HEK293 (cell line): ENCODE measurements around the gene DLG2.

ENCODE experiments used
- CTCF ChIA-PET: fragments of 350-600 bp; formaldehyde crosslinking; extraction: SDS; loops from one replicate; lab custom pipeline; 2021; ENCODE audit warnings: antibody characterized with exemption; lab: Yijun Ruan, JAX
- POLR2A ChIA-PET: fragments of 300-600 bp; formaldehyde crosslinking; extraction: SDS; loops from one replicate; lab custom pipeline; 2020; ENCODE audit warnings: antibody characterized with exemption, inconsistent platforms; lab: Yijun Ruan, JAX
- H3K27ac ChIP-seq: fragments of 200-500 bp; sonication (Bioruptor generic); 2 replicates; pipeline ENCODE4 v1.5.1; 2014; ENCODE audit warnings: low read depth, low read length, control low read depth, inconsistent platforms; ENCODE audit errors: extremely low read depth
- H3K36me3 ChIP-seq, 2 experiments: fragments of 200-500 bp in 1 of 2; sonication (Bioruptor generic) in 1 of 2; 1 replicate in 1 of 2; 2 replicates in 1 of 2; pipeline ENCODE4 v1.5.1; 2014 to 2017; ENCODE audit warnings: inconsistent platforms in 2 of 2, low read length in 2 of 2; ENCODE audit not compliant: control insufficient read depth in 2 of 2, insufficient read depth in 1 of 2
- H3K4me1 ChIP-seq: fragments of 200-500 bp; sonication (Bioruptor generic); 2 replicates; pipeline ENCODE4 v1.5.1; 2014; ENCODE audit warnings: mild to moderate bottlenecking, low read length, inconsistent platforms; ENCODE audit not compliant: control insufficient read depth, insufficient read depth
- H3K4me3 ChIP-seq: 2 replicates; pipeline ENCODE4 v1.5.1; 2011; ENCODE audit warnings: low read depth, mild to moderate bottlenecking, control low read depth, low read length, moderate library complexity
- H3K9me3 ChIP-seq: fragments of 200-500 bp; sonication (Bioruptor generic); 2 replicates; pipeline ENCODE4 v1.5.1; 2014; ENCODE audit warnings: low read depth, low read length, inconsistent platforms; ENCODE audit not compliant: control insufficient read depth, insufficient read depth
- BCL11A ChIP-seq: fragments of 450-650 bp; formaldehyde crosslinking; IDR thresholded peaks from 2 replicates; pipeline ENCODE4 v1.5.1; 2016; ENCODE audit warnings: low read depth, missing biosample characterization, missing genetic modification characterization
- BCL11B ChIP-seq: fragments of 450-650 bp; formaldehyde crosslinking; IDR thresholded peaks from 2 replicates; pipeline ENCODE4 v1.5.1; 2016; ENCODE audit warnings: low read depth, missing biosample characterization, missing genetic modification characterization
- HOXC10 ChIP-seq: sonication (generic); formaldehyde crosslinking; IDR thresholded peaks from 2 replicates; pipeline ENCODE4 v1.8.1; 2023; ENCODE audit warnings: mild to moderate bottlenecking, missing genetic modification reagents
- IKZF3 ChIP-seq: fragments of 450-650 bp; IDR thresholded peaks from 2 replicates; pipeline ENCODE4 v1.5.0; 2018; ENCODE audit warnings: missing biosample characterization, mild to moderate bottlenecking, missing genetic modification characterization, moderate library complexity
- KLF10 ChIP-seq: fragments of 450-650 bp; IDR thresholded peaks from 2 replicates; pipeline ENCODE4 v1.5.1; 2018; ENCODE audit warnings: missing biosample characterization, mild to moderate bottlenecking, missing genetic modification characterization
- TCF7L2 ChIP-seq: IDR thresholded peaks from 2 replicates; pipeline ENCODE4 v1.6.1; 2011; ENCODE audit warnings: low read depth, mild to moderate bottlenecking, inconsistent platforms, low read length, moderate library complexity, borderline replicate concordance
- ZFP37 ChIP-seq: fragments of 450-650 bp; formaldehyde crosslinking; IDR thresholded peaks from 2 replicates; pipeline ENCODE4 v1.5.1; 2016; ENCODE audit warnings: missing biosample characterization, missing genetic modification characterization
- ZNF121 ChIP-seq: fragments of 450-650 bp; formaldehyde crosslinking; IDR thresholded peaks from 2 replicates; pipeline ENCODE4 v1.5.1; 2016; ENCODE audit warnings: missing biosample characterization, missing genetic modification characterization
- ZNF157 ChIP-seq: fragments of 450-650 bp; formaldehyde crosslinking; IDR thresholded peaks from 2 replicates; pipeline ENCODE4 v1.5.1; 2016; ENCODE audit warnings: missing biosample characterization, missing genetic modification characterization
- ZNF510 ChIP-seq: fragments of 450-650 bp; formaldehyde crosslinking; IDR thresholded peaks from 2 replicates; pipeline ENCODE4 v1.5.1; 2018; ENCODE audit warnings: mild to moderate bottlenecking, missing genetic modification characterization, missing biosample characterization; ENCODE audit not compliant: insufficient replicate concordance
- ZNF544 ChIP-seq: fragments of 450-650 bp; formaldehyde crosslinking; IDR thresholded peaks from 2 replicates; pipeline ENCODE4 v1.5.0; 2017; ENCODE audit warnings: missing biosample characterization, missing genetic modification characterization
- ZNF555 ChIP-seq: fragments of 450-650 bp; formaldehyde crosslinking; conservative IDR thresholded peaks from 2 replicates; pipeline ENCODE4 v1.5.1; 2017; ENCODE audit warnings: missing biosample characterization, mild to moderate bottlenecking, missing genetic modification characterization, inconsistent platforms
- ZNF677 ChIP-seq: fragments of 450-650 bp; IDR thresholded peaks from 2 replicates; pipeline ENCODE4 v1.5.0; 2018; ENCODE audit warnings: missing biosample characterization, mild to moderate bottlenecking, missing genetic modification characterization, moderate library complexity
- ZNF747 ChIP-seq: fragments of 450-650 bp; formaldehyde crosslinking; IDR thresholded peaks from 2 replicates; pipeline ENCODE4 v1.5.1; 2016; ENCODE audit warnings: missing biosample characterization, missing genetic modification characterization
- ZNF791 ChIP-seq: fragments of 450-650 bp; formaldehyde crosslinking; IDR thresholded peaks from 2 replicates; pipeline ENCODE4 v1.5.1; 2016; ENCODE audit warnings: missing biosample characterization, missing genetic modification characterization
- ZNF843 ChIP-seq: fragments of 450-650 bp; formaldehyde crosslinking; IDR thresholded peaks from 2 replicates; pipeline ENCODE4 v1.5.1; 2016; ENCODE audit warnings: missing biosample characterization, missing genetic modification characterization
- ZXDB ChIP-seq: fragments of 450-650 bp; formaldehyde crosslinking; IDR thresholded peaks from 2 replicates; pipeline ENCODE4 v1.5.1; 2016; ENCODE audit warnings: missing biosample characterization, missing genetic modification characterization
- TF ChIP-seq, protein P1 (sequence below): fragments of 450-650 bp; formaldehyde crosslinking; IDR thresholded peaks from 2 replicates; pipeline ENCODE4 v1.5.1; 2016; ENCODE audit warnings: missing biosample characterization, missing genetic modification characterization
- TF ChIP-seq, protein P2 (sequence below): fragments of 450-650 bp; formaldehyde crosslinking; IDR thresholded peaks from 2 replicates; pipeline ENCODE4 v1.5.1; 2017; ENCODE audit warnings: missing biosample characterization, missing genetic modification characterization
- TF ChIP-seq, protein P3 (sequence below): fragments of 450-650 bp; formaldehyde crosslinking; IDR thresholded peaks from 2 replicates; pipeline ENCODE4 v1.5.1; 2017; ENCODE audit warnings: missing biosample characterization, missing genetic modification characterization
- TF ChIP-seq, protein P4 (sequence below): fragments of 450-650 bp; formaldehyde crosslinking; IDR thresholded peaks from 2 replicates; pipeline ENCODE4 v1.5.0; 2017; ENCODE audit warnings: missing biosample characterization, missing genetic modification characterization, borderline replicate concordance
- TF ChIP-seq, protein P5 (sequence below): fragments of 450-650 bp; formaldehyde crosslinking; IDR thresholded peaks from 2 replicates; pipeline ENCODE4 v1.5.1; 2017; ENCODE audit warnings: missing biosample characterization, missing genetic modification characterization
- TF ChIP-seq, protein P6 (sequence below): fragments of 450-650 bp; formaldehyde crosslinking; IDR thresholded peaks from 2 replicates; pipeline ENCODE4 v1.5.1; 2016; ENCODE audit warnings: missing biosample characterization, missing genetic modification characterization

DLG2 gene

DNA sequence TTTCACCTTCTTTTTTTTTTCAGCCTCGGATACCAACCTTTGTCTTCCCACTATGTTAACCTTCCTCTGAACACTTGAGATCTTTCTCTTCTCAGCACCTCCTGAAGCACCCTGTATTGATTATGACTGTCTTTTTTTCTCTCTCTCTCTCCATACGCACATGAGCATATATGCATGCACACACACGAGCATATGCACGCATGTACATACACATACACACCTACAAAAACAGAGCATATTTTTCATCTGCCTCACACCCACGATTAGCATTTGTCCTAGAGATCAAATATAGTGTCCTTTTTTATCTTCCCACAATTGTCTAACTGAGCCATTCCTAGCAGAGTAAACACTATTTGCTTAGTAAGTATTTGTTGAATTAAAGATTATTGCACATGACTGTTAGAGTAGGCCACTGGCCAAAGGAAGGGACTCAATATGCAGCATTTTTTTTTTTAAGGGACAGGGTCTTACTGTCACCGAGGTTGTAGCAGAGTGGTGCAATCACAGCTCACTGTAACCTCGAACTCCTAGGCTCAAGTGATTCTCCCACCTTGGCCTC is 1718.8 kb downstream of the DLG2 start (continued):
- TF ChIP-seq, protein P1, sequence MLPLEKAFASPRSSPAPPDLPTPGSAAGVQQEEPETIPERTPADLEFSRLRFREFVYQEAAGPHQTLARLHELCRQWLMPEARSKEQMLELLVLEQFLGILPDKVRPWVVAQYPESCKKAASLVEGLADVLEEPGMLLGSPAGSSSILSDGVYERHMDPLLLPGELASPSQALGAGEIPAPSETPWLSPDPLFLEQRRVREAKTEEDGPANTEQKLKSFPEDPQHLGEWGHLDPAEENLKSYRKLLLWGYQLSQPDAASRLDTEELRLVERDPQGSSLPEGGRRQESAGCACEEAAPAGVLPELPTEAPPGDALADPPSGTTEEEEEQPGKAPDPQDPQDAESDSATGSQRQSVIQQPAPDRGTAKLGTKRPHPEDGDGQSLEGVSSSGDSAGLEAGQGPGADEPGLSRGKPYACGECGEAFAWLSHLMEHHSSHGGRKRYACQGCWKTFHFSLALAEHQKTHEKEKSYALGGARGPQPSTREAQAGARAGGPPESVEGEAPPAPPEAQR: no peak
- TF ChIP-seq, protein P2, sequence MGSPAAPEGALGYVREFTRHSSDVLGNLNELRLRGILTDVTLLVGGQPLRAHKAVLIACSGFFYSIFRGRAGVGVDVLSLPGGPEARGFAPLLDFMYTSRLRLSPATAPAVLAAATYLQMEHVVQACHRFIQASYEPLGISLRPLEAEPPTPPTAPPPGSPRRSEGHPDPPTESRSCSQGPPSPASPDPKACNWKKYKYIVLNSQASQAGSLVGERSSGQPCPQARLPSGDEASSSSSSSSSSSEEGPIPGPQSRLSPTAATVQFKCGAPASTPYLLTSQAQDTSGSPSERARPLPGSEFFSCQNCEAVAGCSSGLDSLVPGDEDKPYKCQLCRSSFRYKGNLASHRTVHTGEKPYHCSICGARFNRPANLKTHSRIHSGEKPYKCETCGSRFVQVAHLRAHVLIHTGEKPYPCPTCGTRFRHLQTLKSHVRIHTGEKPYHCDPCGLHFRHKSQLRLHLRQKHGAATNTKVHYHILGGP (tag by site-specific recombination): no peak
- TF ChIP-seq ZNF555 (tag by site-specific recombination) (no peak), ZNF510 (tag by site-specific recombination) (no peak), BCL11B (tag by site-specific recombination) (no peak), HOXC10 (CRISPR knock-in tag) (no peak), ZFP37 (tag by site-specific recombination) (no peak), ZNF843 (tag by site-specific recombination) (no peak), TCF7L2 (no peak)
- TF ChIP-seq, protein P3, sequence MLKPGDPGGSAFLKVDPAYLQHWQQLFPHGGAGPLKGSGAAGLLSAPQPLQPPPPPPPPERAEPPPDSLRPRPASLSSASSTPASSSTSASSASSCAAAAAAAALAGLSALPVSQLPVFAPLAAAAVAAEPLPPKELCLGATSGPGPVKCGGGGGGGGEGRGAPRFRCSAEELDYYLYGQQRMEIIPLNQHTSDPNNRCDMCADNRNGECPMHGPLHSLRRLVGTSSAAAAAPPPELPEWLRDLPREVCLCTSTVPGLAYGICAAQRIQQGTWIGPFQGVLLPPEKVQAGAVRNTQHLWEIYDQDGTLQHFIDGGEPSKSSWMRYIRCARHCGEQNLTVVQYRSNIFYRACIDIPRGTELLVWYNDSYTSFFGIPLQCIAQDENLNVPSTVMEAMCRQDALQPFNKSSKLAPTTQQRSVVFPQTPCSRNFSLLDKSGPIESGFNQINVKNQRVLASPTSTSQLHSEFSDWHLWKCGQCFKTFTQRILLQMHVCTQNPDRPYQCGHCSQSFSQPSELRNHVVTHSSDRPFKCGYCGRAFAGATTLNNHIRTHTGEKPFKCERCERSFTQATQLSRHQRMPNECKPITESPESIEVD: no peak

DNA sequence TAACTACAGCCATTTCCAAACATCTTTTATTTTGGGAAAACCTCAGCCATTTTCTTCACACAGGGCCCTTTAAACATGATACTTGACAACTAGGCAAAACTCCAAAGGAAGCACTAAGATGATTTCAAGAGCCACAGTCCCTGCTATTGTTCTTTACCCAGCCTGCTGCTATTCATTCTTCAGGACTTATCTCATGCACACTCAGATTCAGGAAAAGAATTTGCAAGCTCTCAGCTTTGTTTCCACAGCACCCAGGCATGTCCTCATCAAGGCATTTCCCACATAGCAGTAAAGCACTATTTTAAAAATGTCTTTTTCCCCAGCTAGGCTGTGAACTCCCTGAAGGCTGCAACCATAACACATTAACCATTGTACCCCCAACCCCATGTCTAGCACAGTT is 1731.6 kb downstream of the DLG2 start:
- H3K27ac ChIP-seq: no peak overlapping the region
- ChIA-PET POLR2A (no interaction called here), CTCF (no interaction called here)
- no peak overlapping the region for H3K4me3 ChIP-seq
- H3K36me3 ChIP-seq: no peaks in the 10 kb centered on the region
- no peaks in the 10 kb centered on the region for H3K4me1 ChIP-seq
- no peaks in the 10 kb centered on the region for H3K9me3 ChIP-seq
- no peak for TF ChIP-seq IKZF3
- TF ChIP-seq, protein P4, sequence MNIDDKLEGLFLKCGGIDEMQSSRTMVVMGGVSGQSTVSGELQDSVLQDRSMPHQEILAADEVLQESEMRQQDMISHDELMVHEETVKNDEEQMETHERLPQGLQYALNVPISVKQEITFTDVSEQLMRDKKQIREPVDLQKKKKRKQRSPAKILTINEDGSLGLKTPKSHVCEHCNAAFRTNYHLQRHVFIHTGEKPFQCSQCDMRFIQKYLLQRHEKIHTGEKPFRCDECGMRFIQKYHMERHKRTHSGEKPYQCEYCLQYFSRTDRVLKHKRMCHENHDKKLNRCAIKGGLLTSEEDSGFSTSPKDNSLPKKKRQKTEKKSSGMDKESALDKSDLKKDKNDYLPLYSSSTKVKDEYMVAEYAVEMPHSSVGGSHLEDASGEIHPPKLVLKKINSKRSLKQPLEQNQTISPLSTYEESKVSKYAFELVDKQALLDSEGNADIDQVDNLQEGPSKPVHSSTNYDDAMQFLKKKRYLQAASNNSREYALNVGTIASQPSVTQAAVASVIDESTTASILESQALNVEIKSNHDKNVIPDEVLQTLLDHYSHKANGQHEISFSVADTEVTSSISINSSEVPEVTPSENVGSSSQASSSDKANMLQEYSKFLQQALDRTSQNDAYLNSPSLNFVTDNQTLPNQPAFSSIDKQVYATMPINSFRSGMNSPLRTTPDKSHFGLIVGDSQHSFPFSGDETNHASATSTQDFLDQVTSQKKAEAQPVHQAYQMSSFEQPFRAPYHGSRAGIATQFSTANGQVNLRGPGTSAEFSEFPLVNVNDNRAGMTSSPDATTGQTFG (tag by site-specific recombination): no peak
- TF ChIP-seq, protein P5, sequence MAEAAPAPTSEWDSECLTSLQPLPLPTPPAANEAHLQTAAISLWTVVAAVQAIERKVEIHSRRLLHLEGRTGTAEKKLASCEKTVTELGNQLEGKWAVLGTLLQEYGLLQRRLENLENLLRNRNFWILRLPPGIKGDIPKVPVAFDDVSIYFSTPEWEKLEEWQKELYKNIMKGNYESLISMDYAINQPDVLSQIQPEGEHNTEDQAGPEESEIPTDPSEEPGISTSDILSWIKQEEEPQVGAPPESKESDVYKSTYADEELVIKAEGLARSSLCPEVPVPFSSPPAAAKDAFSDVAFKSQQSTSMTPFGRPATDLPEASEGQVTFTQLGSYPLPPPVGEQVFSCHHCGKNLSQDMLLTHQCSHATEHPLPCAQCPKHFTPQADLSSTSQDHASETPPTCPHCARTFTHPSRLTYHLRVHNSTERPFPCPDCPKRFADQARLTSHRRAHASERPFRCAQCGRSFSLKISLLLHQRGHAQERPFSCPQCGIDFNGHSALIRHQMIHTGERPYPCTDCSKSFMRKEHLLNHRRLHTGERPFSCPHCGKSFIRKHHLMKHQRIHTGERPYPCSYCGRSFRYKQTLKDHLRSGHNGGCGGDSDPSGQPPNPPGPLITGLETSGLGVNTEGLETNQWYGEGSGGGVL (tag by site-specific recombination): no peak
- TF ChIP-seq ZNF121 (tag by site-specific recombination): no peak
- no peak for TF ChIP-seq ZNF510 (tag by site-specific recombination)
- no peak for TF ChIP-seq ZNF157
- TF ChIP-seq BCL11B (tag by site-specific recombination): no peak
- no peak for TF ChIP-seq ZXDB (tag by site-specific recombination)
- TF ChIP-seq, protein P6, sequence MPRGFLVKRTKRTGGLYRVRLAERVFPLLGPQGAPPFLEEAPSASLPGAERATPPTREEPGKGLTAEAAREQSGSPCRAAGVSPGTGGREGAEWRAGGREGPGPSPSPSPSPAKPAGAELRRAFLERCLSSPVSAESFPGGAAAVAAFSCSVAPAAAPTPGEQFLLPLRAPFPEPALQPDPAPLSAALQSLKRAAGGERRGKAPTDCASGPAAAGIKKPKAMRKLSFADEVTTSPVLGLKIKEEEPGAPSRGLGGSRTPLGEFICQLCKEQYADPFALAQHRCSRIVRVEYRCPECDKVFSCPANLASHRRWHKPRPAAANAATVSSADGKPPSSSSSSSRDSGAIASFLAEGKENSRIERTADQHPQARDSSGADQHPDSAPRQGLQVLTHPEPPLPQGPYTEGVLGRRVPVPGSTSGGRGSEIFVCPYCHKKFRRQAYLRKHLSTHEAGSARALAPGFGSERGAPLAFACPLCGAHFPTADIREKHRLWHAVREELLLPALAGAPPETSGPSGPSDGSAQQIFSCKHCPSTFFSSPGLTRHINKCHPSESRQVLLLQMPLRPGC (tag by site-specific recombination): no peak
- TF ChIP-seq ZNF677 (tag by site-specific recombination): no peak
- no peak for TF ChIP-seq ZNF791
- TF ChIP-seq, protein P1: no peak
- no peak for TF ChIP-seq BCL11A
- no peak for TF ChIP-seq ZNF747 (tag by site-specific recombination)
- no peak for TF ChIP-seq ZNF544 (tag by site-specific recombination)
- no peak for TF ChIP-seq ZNF555 (tag by site-specific recombination)
- TF ChIP-seq KLF10 (tag by site-specific recombination): no peak
